Naive thymus-derived CD8-positive, alpha-beta T cell (primary cell): ENCODE data around the gene COL24A1. TPM values are rescaled to one million over a fixed set of nuclear protein-coding genes. Genes with fewer than 3 reads are reported as not detected.

Source experiments
- ATAC-seq, 2 donors: fragments of 150-1000 bp; cut with Tn5 transposase in 1 of 2; sonication (Bioruptor Pico), chemical (Tn5 transposase) in 1 of 2; 1 replicate in 1 of 2; 2 replicates in 1 of 2; pipeline ENCODE4 v1.10.0; 2021; ENCODE audit warnings: mild to moderate bottlenecking in 2 of 2, moderate library complexity in 2 of 2
- POLR2A ChIA-PET: fragments of 350-600 bp; sonication (Branson Sonifier 250); formaldehyde crosslinking; loops from one replicate; lab custom pipeline; 2021; ENCODE audit warnings: antibody characterized with exemption; lab: Charles Lee
- DNase-seq, 10 donors: peaks; one replicate each; pipeline versions ENCODE4 v3.0.0 to v3.0.0-alpha.2; 2020 to 2022
- H3K27ac Mint-ChIP-seq, 10 donors: one replicate each; pipeline ENCODE4 v1.8.0; 2020 to 2022; ENCODE audit warnings: mild to moderate bottlenecking in 10 of 10, mixed read lengths in 10 of 10, moderate library complexity in 4 of 10, inconsistent platforms in 1 of 10
- H3K27me3 Mint-ChIP-seq, 5 donors: one replicate each; pipeline ENCODE4 v1.8.0; 2021 to 2022; ENCODE audit warnings: mixed read lengths in 5 of 5
- H3K36me3 Mint-ChIP-seq, 3 donors: one replicate each; pipeline ENCODE4 v1.8.0; 2020 to 2022; ENCODE audit warnings: mixed read lengths in 3 of 3, mild to moderate bottlenecking in 2 of 3, inconsistent platforms in 1 of 3
- H3K4me1 Mint-ChIP-seq, 4 donors: one replicate each; pipeline ENCODE4 v1.8.0; 2021 to 2022; ENCODE audit warnings: mixed read lengths in 4 of 4
- H3K4me3 Mint-ChIP-seq, 10 donors: one replicate each; pipeline ENCODE4 v1.8.0; 2020 to 2022; ENCODE audit warnings: mild to moderate bottlenecking in 10 of 10, mixed read lengths in 10 of 10, moderate library complexity in 6 of 10, inconsistent platforms in 1 of 10
- H3K9me3 Mint-ChIP-seq, 9 donors: one replicate each; pipeline ENCODE4 v1.8.0; 2020 to 2022; ENCODE audit warnings: mixed read lengths in 9 of 9, mild to moderate bottlenecking in 3 of 9, inconsistent platforms in 1 of 9, moderate library complexity in 1 of 9
- polyA plus RNA-seq, 3 donors: library from polyadenylated mRNA; unstranded; fragments of 300-500 nt; fragmentation: Illumina TruSeq; gene quantifications; one replicate each; pipeline ENCODE4 v1.2.3, GENCODE V29; 2021
- total RNA-seq, 8 experiments: library from RNA in 2 of 8; stranded (reverse) in 2 of 8; gene quantifications; one replicate each; pipeline ENCODE4 v1.2.3 and lab custom pipeline; 2021 to 2026

The COL24A1 gene
- total and polyA plus RNA-seq, 5 experiments from 2014 or later = not detected

- Mint-ChIP-seq H3K27me3 (no peaks in the 10 kb centered on the region), H3K4me1 (no peaks in the 10 kb centered on the region), H3K27ac (no peak overlapping the region), H3K9me3 (peaks cover 0 to 8% (median 0%) of the 10 kb centered on the region in 9 donors), H3K4me3 (no peak overlapping the region), H3K36me3 (no peaks in the 10 kb centered on the region)
- no peak for DNase-seq
- no peak for ATAC-seq
- POLR2A ChIA-PET = no interaction called here
Observed at GRCh38 chr1:86183810-86184209, 27.2 kb upstream of the COL24A1 start.

DNA sequence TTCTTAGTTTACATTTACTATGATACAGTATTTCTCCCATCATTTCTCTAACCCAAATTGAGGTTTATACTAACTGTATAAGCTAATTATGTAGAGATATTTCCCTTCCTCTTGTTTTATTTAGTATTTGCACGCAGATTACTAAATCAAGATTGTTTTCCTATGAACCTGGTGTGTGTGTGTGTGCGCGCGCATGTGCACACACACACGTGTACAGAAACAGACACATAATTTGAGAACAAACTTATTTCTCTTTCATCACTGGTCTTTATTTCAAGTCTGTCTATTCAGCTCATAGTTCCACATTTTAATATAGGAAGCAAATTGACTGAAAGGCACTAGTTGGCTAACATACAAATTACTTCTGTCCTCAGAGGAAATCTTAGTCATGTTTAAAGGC is 19.7 kb upstream of the COL24A1 start:
- peaks cover 0 to 8% (median 0%) of the 10 kb centered on the region in 9 donors for H3K9me3 Mint-ChIP-seq
- no peak overlapping the region for H3K4me3 Mint-ChIP-seq
- no peaks in the 10 kb centered on the region for H3K4me1 Mint-ChIP-seq
- no peak overlapping the region for H3K27ac Mint-ChIP-seq
- POLR2A ChIA-PET = no interaction called here
- ATAC-seq (no peak), DNase-seq (no peak)
- no peaks in the 10 kb centered on the region for H3K36me3 Mint-ChIP-seq
- H3K27me3 Mint-ChIP-seq = peaks cover 0 to 3% (median 0%) of the 10 kb centered on the region in 5 donors

- ATAC-seq = no peak
- POLR2A ChIA-PET = no interaction called here
Observed at GRCh38 chr1:86175756-86176155, 19.2 kb upstream of the COL24A1 start.

GRCh38 chr1:86169625-86170024 is 13.1 kb upstream of the COL24A1 start:
- ATAC-seq = no peak
- POLR2A ChIA-PET = no interaction called here
- no peak overlapping the region for H3K27ac Mint-ChIP-seq
- peaks cover 0 to 5% (median 0%) of the 10 kb centered on the region in 3 donors for H3K36me3 Mint-ChIP-seq
- no peak for DNase-seq
- peaks cover 0 to 26% (median 10%) of the 10 kb centered on the region in 9 donors for H3K9me3 Mint-ChIP-seq
- no peaks in the 10 kb centered on the region for H3K4me1 Mint-ChIP-seq
- H3K27me3 Mint-ChIP-seq = peaks cover 0 to 10% (median 0%) of the 10 kb centered on the region in 5 donors
- no peak overlapping the region for H3K4me3 Mint-ChIP-seq

More at GRCh38 chr1:86175756-86176155, 19.2 kb upstream of the COL24A1 start:
- Mint-ChIP-seq H3K36me3 (no peaks in the 10 kb centered on the region), H3K9me3 (peaks cover 0 to 8% (median 0%) of the 10 kb centered on the region in 9 donors), H3K4me1 (no peaks in the 10 kb centered on the region), H3K4me3 (no peak overlapping the region), H3K27me3 (peaks cover 0 to 3% (median 0%) of the 10 kb centered on the region in 5 donors), H3K27ac (no peak overlapping the region)
- no peak for DNase-seq

DNA sequence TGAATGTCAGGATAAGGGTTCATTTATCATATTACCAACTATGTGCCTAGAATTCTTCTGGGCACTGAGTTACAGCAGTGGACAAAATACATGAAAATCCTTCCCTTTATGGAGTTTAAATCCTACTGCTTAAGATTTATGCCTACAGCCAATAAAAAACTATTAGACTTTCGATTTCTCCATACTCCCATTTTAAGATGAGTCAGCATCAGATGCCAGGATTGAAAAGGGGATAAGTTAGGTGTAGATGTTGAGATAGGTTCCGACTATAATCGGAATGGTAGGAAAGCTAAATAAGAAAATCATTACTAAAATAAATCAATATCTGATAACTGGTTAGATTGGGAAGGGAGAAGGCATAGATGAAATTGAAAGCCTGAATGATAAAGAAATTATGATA is 3.2 kb upstream of the COL24A1 start:
- ATAC-seq = no peak
- POLR2A ChIA-PET = no interaction called here
- peaks cover 0 to 11% (median 6%) of the 10 kb centered on the region in 4 donors for H3K4me1 Mint-ChIP-seq
- H3K9me3 Mint-ChIP-seq = peaks cover 0 to 9% (median 2%) of the 10 kb centered on the region in 9 donors
- peaks cover 0 to 5% (median 0%) of the 10 kb centered on the region in 3 donors for H3K36me3 Mint-ChIP-seq
- H3K27me3 Mint-ChIP-seq = peaks cover 12 to 29% (median 20%) of the 10 kb centered on the region in 5 donors
- DNase-seq = no peak
- no peak overlapping the region for H3K27ac Mint-ChIP-seq
- H3K4me3 Mint-ChIP-seq = no peak overlapping the region

- ATAC-seq (no peak), DNase-seq (no peak)
- Mint-ChIP-seq H3K27ac (no peak overlapping the region), H3K27me3 (peaks cover 18 to 37% (median 29%) of the 10 kb centered on the region in 5 donors), H3K9me3 (peaks cover 0 to 1% (median 0%) of the 10 kb centered on the region in 9 donors), H3K36me3 (peaks cover 0 to 5% (median 0%) of the 10 kb centered on the region in 3 donors), H3K4me3 (peak overlapping the region in 3 of 10 donors; percentile 28 to 76 (median 42)), H3K4me1 (peaks cover 0 to 11% (median 8%) of the 10 kb centered on the region in 4 donors)
- POLR2A ChIA-PET = no interaction called here
Observed at GRCh38 chr1:86155807-86156565, 586 bp downstream of the COL24A1 start.

DNA sequence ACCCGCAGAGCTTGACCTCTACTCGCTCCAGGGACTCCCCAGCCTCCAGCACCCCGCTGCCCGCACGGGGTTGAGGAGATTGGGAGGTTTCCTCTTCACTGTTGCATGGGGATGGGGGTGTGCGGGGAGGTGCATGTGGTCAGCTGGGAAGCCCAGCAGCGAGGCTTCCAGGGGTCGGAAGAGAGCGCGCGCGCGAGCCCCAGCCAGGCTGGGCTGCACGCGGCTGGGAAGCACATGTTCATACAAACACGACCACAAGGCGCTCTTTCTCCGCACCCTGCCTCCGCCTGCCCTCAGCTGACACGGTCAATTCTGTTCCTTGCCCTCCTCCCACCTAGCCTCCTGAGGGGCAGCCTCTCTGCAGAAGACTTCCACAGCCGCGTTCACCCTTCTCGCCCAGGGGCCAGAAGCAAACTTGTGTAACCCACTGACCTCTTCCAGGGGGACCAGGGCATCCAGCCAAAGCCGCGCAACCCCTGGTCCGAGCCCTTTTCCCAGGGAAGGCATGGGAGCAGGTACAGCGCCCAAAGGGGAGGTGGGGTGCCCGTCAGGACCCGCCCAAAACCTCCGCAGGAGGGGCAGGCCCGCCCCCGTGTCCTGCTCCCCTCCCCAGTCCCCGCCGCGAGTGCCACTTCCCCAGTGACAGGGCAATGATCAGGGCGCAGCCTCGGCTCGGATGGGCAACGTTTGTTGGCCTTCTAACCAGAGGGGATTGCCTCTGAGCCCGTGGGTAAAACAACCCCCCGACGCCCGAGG is 1.3 kb downstream of the COL24A1 start:
- peak overlapping the region in 1 of 10 donors; percentile 26 for H3K27ac Mint-ChIP-seq
- POLR2A ChIA-PET = no interaction called here
- H3K27me3 Mint-ChIP-seq = peaks cover 18 to 37% (median 29%) of the 10 kb centered on the region in 5 donors
- ATAC-seq (no peak), DNase-seq (no peak)
- H3K4me1 Mint-ChIP-seq = peaks cover 0 to 11% (median 8%) of the 10 kb centered on the region in 4 donors
- H3K4me3 Mint-ChIP-seq = peak overlapping the region in 1 of 10 donors; percentile 45
- peaks cover 0 to 1% (median 0%) of the 10 kb centered on the region in 9 donors for H3K9me3 Mint-ChIP-seq
- peaks cover 0 to 5% (median 0%) of the 10 kb centered on the region in 3 donors for H3K36me3 Mint-ChIP-seq

GRCh38 chr1:86154571-86155050 is 2.0 kb downstream of the COL24A1 start:
- H3K9me3 Mint-ChIP-seq = peaks cover 0 to 1% (median 0%) of the 10 kb centered on the region in 9 donors
- peaks cover 0 to 5% (median 0%) of the 10 kb centered on the region in 3 donors for H3K36me3 Mint-ChIP-seq
- no peak for DNase-seq
- peaks cover 19 to 37% (median 29%) of the 10 kb centered on the region in 5 donors for H3K27me3 Mint-ChIP-seq
- ATAC-seq = no peak
- no peak overlapping the region for H3K27ac Mint-ChIP-seq
- no peak overlapping the region for H3K4me3 Mint-ChIP-seq
- POLR2A ChIA-PET = no interaction called here
- peaks cover 0 to 11% (median 8%) of the 10 kb centered on the region in 4 donors for H3K4me1 Mint-ChIP-seq

GRCh38 chr1:86153836-86154235 is 2.7 kb downstream of the COL24A1 start:
- peaks cover 19 to 37% (median 29%) of the 10 kb centered on the region in 5 donors for H3K27me3 Mint-ChIP-seq
- POLR2A ChIA-PET = no interaction called here
- no peak overlapping the region for H3K27ac Mint-ChIP-seq
- peaks cover 0 to 5% (median 0%) of the 10 kb centered on the region in 3 donors for H3K36me3 Mint-ChIP-seq
- DNase-seq (no peak), ATAC-seq (no peak)
- peaks cover 0 to 11% (median 8%) of the 10 kb centered on the region in 4 donors for H3K4me1 Mint-ChIP-seq
- H3K9me3 Mint-ChIP-seq = no peaks in the 10 kb centered on the region
- H3K4me3 Mint-ChIP-seq = no peak overlapping the region

GRCh38 chr1:86152887-86153286 is 3.7 kb downstream of the COL24A1 start:
- Mint-ChIP-seq H3K4me1 (peaks cover 0 to 11% (median 8%) of the 10 kb centered on the region in 4 donors), H3K4me3 (no peak overlapping the region), H3K27ac (no peak overlapping the region), H3K9me3 (no peaks in the 10 kb centered on the region), H3K27me3 (peaks cover 17 to 32% (median 29%) of the 10 kb centered on the region in 5 donors), H3K36me3 (peaks cover 0 to 5% (median 0%) of the 10 kb centered on the region in 3 donors)
- ATAC-seq (no peak), DNase-seq (no peak)
- POLR2A ChIA-PET = no interaction called here

GRCh38 chr1:86151427-86151826 is 5.1 kb downstream of the COL24A1 start:
- Mint-ChIP-seq H3K4me1 (peaks cover 0 to 6% (median 3%) of the 10 kb centered on the region in 4 donors), H3K36me3 (no peaks in the 10 kb centered on the region), H3K4me3 (no peak overlapping the region), H3K9me3 (no peaks in the 10 kb centered on the region), H3K27ac (no peak overlapping the region), H3K27me3 (peaks cover 10 to 22% (median 18%) of the 10 kb centered on the region in 5 donors)
- DNase-seq = no peak
- POLR2A ChIA-PET = no interaction called here
- no peak for ATAC-seq

DNA sequence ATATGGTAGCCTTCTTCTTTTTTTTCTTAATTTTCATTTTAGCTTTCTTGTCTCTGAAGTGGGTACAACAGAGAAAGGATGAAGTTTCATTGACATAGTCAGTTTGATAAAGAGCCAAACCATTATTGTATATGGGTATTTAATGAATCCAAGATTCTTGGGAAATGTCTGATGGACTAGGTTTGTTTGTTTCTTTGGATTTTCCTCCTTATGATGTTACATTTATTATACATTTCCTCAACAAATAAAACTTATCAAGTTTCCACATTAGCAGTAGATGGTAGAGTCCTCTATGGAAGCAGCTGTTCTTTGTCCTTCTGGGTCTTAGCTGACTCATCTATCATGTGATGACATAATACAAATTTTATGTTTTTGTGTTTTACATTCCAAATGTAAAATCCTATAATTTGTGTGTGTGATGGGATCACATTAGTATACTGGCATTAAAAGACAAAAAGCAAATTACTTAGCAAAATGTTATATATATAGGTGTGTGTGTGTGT is 6.0 kb downstream of the COL24A1 start:
- POLR2A ChIA-PET = no interaction called here
- H3K4me1 Mint-ChIP-seq = peaks cover 0 to 2% (median under 1%) of the 10 kb centered on the region in 4 donors
- H3K36me3 Mint-ChIP-seq = no peaks in the 10 kb centered on the region
- H3K9me3 Mint-ChIP-seq = no peaks in the 10 kb centered on the region
- H3K4me3 Mint-ChIP-seq = no peak overlapping the region
- ATAC-seq = no peak
- H3K27me3 Mint-ChIP-seq = peaks cover 5 to 16% (median 12%) of the 10 kb centered on the region in 5 donors
- H3K27ac Mint-ChIP-seq = no peak overlapping the region
- no peak for DNase-seq
